Measurements from ENCODE around the gene RASSF6. TPM values are rescaled to one million over a fixed set of nuclear protein-coding genes. Genes with fewer than 3 reads are reported as not detected.

The RASSF6 gene
- total and polyA plus RNA-seq, 3 donors from 2014 or later: 0.06 to 0.17 (median 0.08) TPM

- no peak overlapping the region for H3K4me3 ChIP-seq
- intact Hi-C loops (cut with DNase I; ENCODE audit: low total_unique reads): no loop called here
- H3K27ac ChIP-seq: no peak overlapping the region
- H3K4me1 ChIP-seq: no peaks in the 10 kb centered on the region
- TF ChIP-seq, protein P1, sequence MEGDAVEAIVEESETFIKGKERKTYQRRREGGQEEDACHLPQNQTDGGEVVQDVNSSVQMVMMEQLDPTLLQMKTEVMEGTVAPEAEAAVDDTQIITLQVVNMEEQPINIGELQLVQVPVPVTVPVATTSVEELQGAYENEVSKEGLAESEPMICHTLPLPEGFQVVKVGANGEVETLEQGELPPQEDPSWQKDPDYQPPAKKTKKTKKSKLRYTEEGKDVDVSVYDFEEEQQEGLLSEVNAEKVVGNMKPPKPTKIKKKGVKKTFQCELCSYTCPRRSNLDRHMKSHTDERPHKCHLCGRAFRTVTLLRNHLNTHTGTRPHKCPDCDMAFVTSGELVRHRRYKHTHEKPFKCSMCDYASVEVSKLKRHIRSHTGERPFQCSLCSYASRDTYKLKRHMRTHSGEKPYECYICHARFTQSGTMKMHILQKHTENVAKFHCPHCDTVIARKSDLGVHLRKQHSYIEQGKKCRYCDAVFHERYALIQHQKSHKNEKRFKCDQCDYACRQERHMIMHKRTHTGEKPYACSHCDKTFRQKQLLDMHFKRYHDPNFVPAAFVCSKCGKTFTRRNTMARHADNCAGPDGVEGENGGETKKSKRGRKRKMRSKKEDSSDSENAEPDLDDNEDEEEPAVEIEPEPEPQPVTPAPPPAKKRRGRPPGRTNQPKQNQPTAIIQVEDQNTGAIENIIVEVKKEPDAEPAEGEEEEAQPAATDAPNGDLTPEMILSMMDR (IDR thresholded peaks at IDR 0.05): no peak
- no peak for TF ChIP-seq POLR2A (IDR thresholded peaks at IDR 0.05)
- H3K27me3 ChIP-seq: no peaks in the 10 kb centered on the region
- H3K36me3 ChIP-seq (ENCODE audit: low read depth, missing control alignments): no peaks in the 10 kb centered on the region
- H3K9me3 ChIP-seq: no peaks in the 10 kb centered on the region
- 84 to 86% methylated on average over 3 of the region's 3 CpGs for WGBS, 2 donors
- no peak for DNase-seq
Measured at GRCh38 chr4:73586666-73587065, 33.6 kb downstream of the RASSF6 start.

DNA sequence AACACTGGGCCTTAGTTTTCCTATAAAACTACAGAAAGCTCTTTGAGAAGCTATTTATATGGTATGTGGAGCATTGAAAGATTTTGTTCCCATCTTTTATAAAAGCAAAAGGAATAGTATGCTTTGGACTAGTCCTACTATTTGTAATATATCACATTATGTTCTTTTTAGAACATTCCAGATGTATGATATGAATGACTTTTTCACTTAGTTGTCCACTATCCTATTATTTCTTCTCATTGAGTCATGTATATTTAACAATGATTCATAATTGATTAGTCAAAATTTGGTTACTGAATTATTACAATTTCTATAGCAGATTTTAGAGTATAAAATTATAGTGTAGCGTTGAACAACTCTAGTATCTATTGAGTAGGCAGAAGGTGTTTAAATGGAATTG is 34.2 kb downstream of the RASSF6 start:
- intact Hi-C loops (cut with DNase I; ENCODE audit: low total_unique reads): no loop called here
- TF ChIP-seq, protein P1 (IDR thresholded peaks at IDR 0.05): no peak
- TF ChIP-seq POLR2A (IDR thresholded peaks at IDR 0.05): no peak
- DNase-seq: no peak
- no peak overlapping the region for H3K27ac ChIP-seq
- H3K9me3 ChIP-seq: no peaks in the 10 kb centered on the region
- H3K4me3 ChIP-seq: no peak overlapping the region
- H3K4me1 ChIP-seq: no peaks in the 10 kb centered on the region
- no peaks in the 10 kb centered on the region for H3K27me3 ChIP-seq
- no peaks in the 10 kb centered on the region for H3K36me3 ChIP-seq (ENCODE audit: low read depth, missing control alignments)
- WGBS, 2 donors: 90 to 98% methylated on average over 1 of the region's 1 CpG

DNA sequence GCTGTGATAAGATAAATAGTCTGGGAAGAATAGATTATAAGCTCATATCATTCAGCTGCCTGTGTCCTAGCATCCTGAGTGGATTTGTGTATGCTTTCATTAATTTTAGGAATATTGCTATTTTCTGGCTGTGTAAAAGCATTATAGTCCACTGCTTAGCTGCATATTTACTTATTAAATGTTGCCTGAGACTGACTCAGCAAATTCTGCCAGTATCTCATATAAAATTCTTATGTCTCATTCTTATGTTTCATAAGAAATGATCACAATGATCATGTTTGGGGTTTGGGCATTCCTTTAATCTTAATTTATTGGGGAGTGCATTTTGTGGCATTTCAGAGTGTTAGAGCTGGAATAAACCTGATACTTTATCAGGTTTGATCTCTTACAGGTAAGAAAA is 34.9 kb downstream of the RASSF6 start:
- Histone ChIP-seq H3K27ac (no peak overlapping the region), H3K27me3 (no peaks in the 10 kb centered on the region), H3K4me1 (no peaks in the 10 kb centered on the region), H3K9me3 (no peaks in the 10 kb centered on the region), H3K4me3 (no peak overlapping the region), H3K36me3 (ENCODE audit: low read depth, missing control alignments) (no peaks in the 10 kb centered on the region)
- intact Hi-C loops (cut with DNase I; ENCODE audit: low total_unique reads): no loop called here
- TF ChIP-seq, protein P1 (IDR thresholded peaks at IDR 0.05): no peak
- no peak for TF ChIP-seq POLR2A (IDR thresholded peaks at IDR 0.05)
- no peak for DNase-seq

GRCh38 chr4:73583666-73584065 is 36.6 kb downstream of the RASSF6 start:
- WGBS, 2 donors: 63 to 69% methylated on average over 2 of the region's 2 CpGs
- H3K27ac ChIP-seq: no peak overlapping the region
- no peak for DNase-seq
- H3K27me3 ChIP-seq: no peaks in the 10 kb centered on the region
- H3K4me1 ChIP-seq: no peaks in the 10 kb centered on the region
- intact Hi-C loops (cut with DNase I; ENCODE audit: low total_unique reads): no loop called here
- no peak overlapping the region for H3K4me3 ChIP-seq
- no peaks in the 10 kb centered on the region for H3K36me3 ChIP-seq (ENCODE audit: low read depth, missing control alignments)
- no peaks in the 10 kb centered on the region for H3K9me3 ChIP-seq
- TF ChIP-seq POLR2A (IDR thresholded peaks at IDR 0.05): no peak
- TF ChIP-seq, protein P1 (IDR thresholded peaks at IDR 0.05): no peak

- Histone ChIP-seq H3K27ac (no peak overlapping the region), H3K27me3 (no peaks in the 10 kb centered on the region), H3K36me3 (ENCODE audit: low read depth, missing control alignments) (no peaks in the 10 kb centered on the region), H3K9me3 (no peaks in the 10 kb centered on the region), H3K4me3 (no peak overlapping the region), H3K4me1 (no peaks in the 10 kb centered on the region)
- no peak for DNase-seq
- intact Hi-C loops (cut with DNase I; ENCODE audit: low total_unique reads): no loop called here
- no peak for TF ChIP-seq POLR2A (IDR thresholded peaks at IDR 0.05)
- TF ChIP-seq, protein P1 (IDR thresholded peaks at IDR 0.05): no peak
Measured at GRCh38 chr4:73577371-73577770, 42.9 kb downstream of the RASSF6 start.
